Esophagus squamous epithelium (tissue), 5 donors: ENCODE data around the gene WSCD2. TPM values are rescaled to one million over a fixed set of nuclear protein-coding genes. Genes with fewer than 3 reads are reported as not detected.

Experiments
- DNase-seq: peaks from one replicate; lab custom pipeline; 2025; lab: John Stamatoyannopoulos, UW
- H3K27ac ChIP-seq, 4 donors: fragments of 200-600 bp; sonication (generic); one replicate each; pipeline ENCODE4 v1.5.1; 2016 to 2019; ENCODE audit warnings: mild to moderate bottlenecking in 1 of 4
- H3K27me3 ChIP-seq, 4 donors: fragments of 200-600 bp; sonication (generic); 1 replicate in 3 of 4; 2 replicates in 1 of 4; pipeline versions ENCODE4 v1.5.1 to v1.6.0; 2017 to 2021; ENCODE audit warnings: antibody characterized with exemption in 1 of 4
- H3K36me3 ChIP-seq, 3 donors: fragments of 200-600 bp; sonication (generic); one replicate each; pipeline ENCODE4 v1.5.1; 2016 to 2019
- H3K4me1 ChIP-seq, 3 donors: fragments of 200-600 bp; sonication (generic); one replicate each; pipeline ENCODE4 v1.5.1; 2017 to 2019
- H3K4me3 ChIP-seq, 4 donors: fragments of 200-600 bp; sonication (generic); 1 replicate in 3 of 4; 2 replicates in 1 of 4; pipeline ENCODE4 v1.5.1; 2016 to 2019; ENCODE audit warnings: mild to moderate bottlenecking in 2 of 4, moderate library complexity in 1 of 4
- H3K9me3 ChIP-seq, 3 donors: fragments of 200-600 bp; sonication (generic); one replicate each; pipeline ENCODE4 v1.5.1; 2016 to 2019
- POLR2A ChIP-seq, 4 donors: fragments of 450-650 bp; IDR thresholded peaks; one replicate each; pipeline ENCODE4 v1.6.1; 2017; ENCODE audit warnings: antibody characterized with exemption in 4 of 4, mild to moderate bottlenecking in 4 of 4, moderate library complexity in 3 of 4
- WGBS, 2 donors: methylation state at CpG; one replicate each; pipeline ENCODE4 v1.1.5; 2018; 5-methylcytosine and 5-hydroxymethylcytosine counted together
- intact Hi-C: fragments of 100-400 bp; cut with DNase I; formaldehyde crosslinking; loops from one replicate; pipeline ENCODE4 v1.15.0; 2022
- total RNA-seq, 4 donors: library from RNA; depleted of rRNA; stranded (reverse); fragments of >200 nt; gene quantifications; one replicate each; pipeline ENCODE4 v1.1.0, GENCODE V29; 2016
- TF ChIP-seq, protein P1 (sequence below), 6 experiments: fragments of 450-650 bp in 4 of 6; fragments of 200-600 bp in 2 of 6; sonication (generic) in 2 of 6; IDR thresholded peaks; one replicate each; pipeline ENCODE4 v1.5.1; 2016 to 2019; ENCODE audit warnings: antibody characterized with exemption in 6 of 6, mild to moderate bottlenecking in 4 of 6, moderate library complexity in 4 of 6
- donor health status: DM: yes; HTN: yes; CAD: no.

Gene WSCD2
- total RNA-seq, 4 donors from 2014 or later, result 0.62 to 3.6 (median 3.3) TPM; not detected in 1

DNA sequence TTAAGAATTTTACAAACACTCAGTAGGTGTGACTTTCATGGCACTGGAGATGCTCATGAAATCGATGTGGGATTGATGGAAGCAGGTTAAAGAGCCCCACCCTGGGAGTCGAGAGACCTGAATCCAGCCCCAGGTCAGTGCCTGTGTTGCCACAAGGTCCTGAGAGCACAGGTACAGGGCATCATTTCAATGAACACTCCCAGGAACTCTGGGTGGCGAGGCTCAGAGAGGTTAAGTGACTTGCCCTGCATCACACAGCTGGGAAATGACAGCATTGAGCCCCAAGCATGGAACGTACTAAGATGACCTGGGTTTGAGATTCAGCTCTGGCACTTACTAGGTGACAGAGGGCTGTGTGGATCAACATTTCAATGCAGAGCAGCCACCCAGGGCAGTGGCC lies 111.8 kb downstream of the WSCD2 start:
- no peaks in the 10 kb centered on the region for H3K36me3 ChIP-seq
- H3K4me3 ChIP-seq, result no peak overlapping the region
- H3K27me3 ChIP-seq, result no peaks in the 10 kb centered on the region
- no peak for TF ChIP-seq POLR2A (IDR thresholded peaks at IDR 0.05)
- TF ChIP-seq, protein P1, sequence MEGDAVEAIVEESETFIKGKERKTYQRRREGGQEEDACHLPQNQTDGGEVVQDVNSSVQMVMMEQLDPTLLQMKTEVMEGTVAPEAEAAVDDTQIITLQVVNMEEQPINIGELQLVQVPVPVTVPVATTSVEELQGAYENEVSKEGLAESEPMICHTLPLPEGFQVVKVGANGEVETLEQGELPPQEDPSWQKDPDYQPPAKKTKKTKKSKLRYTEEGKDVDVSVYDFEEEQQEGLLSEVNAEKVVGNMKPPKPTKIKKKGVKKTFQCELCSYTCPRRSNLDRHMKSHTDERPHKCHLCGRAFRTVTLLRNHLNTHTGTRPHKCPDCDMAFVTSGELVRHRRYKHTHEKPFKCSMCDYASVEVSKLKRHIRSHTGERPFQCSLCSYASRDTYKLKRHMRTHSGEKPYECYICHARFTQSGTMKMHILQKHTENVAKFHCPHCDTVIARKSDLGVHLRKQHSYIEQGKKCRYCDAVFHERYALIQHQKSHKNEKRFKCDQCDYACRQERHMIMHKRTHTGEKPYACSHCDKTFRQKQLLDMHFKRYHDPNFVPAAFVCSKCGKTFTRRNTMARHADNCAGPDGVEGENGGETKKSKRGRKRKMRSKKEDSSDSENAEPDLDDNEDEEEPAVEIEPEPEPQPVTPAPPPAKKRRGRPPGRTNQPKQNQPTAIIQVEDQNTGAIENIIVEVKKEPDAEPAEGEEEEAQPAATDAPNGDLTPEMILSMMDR (IDR thresholded peaks at IDR 0.05), result no peak
- intact Hi-C loops, result no loop called here
- 60 to 83% methylated on average over 1 to 3 of the region's 4 CpGs for WGBS, 2 donors
- H3K9me3 ChIP-seq, result no peaks in the 10 kb centered on the region
- DNase-seq, result no peak
- no peaks in the 10 kb centered on the region for H3K4me1 ChIP-seq
- H3K27ac ChIP-seq, result no peak overlapping the region

GRCh38 chr12:108241986-108242703 lies 113.1 kb downstream of the WSCD2 start:
- intact Hi-C loops, result no loop called here
- TF ChIP-seq, protein P1 (IDR thresholded peaks at IDR 0.05), result no peak
- TF ChIP-seq POLR2A (IDR thresholded peaks at IDR 0.05), result no peak
- H3K27ac ChIP-seq, result no peak overlapping the region
- H3K4me3 ChIP-seq, result no peak overlapping the region
- no peaks in the 10 kb centered on the region for H3K36me3 ChIP-seq
- H3K9me3 ChIP-seq, result no peaks in the 10 kb centered on the region
- 58 to 59% methylated on average over 9 to 10 of the region's 10 CpGs for WGBS, 2 donors
- no peak for DNase-seq
- H3K4me1 ChIP-seq, result no peaks in the 10 kb centered on the region
- H3K27me3 ChIP-seq, result no peaks in the 10 kb centered on the region

DNA sequence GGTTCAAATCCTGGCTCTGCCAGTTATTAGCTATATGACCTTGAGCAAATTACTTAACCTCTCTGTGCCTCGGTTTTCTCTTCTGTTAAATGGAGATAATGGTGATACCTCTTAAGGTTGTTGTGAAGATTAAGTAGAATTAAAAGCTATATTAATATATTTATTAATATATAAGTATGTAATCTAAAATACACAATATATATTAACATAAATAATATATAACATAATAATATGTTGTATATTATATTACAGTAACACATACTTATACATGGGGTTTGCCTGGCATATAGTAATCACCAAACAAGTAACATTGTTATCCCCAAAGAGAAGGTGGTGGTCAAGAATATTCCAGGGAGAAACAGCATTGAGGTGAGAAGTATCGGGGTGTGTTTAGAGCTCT lies 118.0 kb downstream of the WSCD2 start:
- Histone ChIP-seq H3K9me3 (no peaks in the 10 kb centered on the region), H3K27me3 (peaks cover 0 to 5% (median 0%) of the 10 kb centered on the region in 4 donors), H3K4me3 (no peak overlapping the region), H3K36me3 (no peaks in the 10 kb centered on the region), H3K4me1 (no peaks in the 10 kb centered on the region), H3K27ac (no peak overlapping the region)
- intact Hi-C loops, result no loop called here
- no peak for DNase-seq
- TF ChIP-seq, protein P1 (IDR thresholded peaks at IDR 0.05), result no peak
- no peak for TF ChIP-seq POLR2A (IDR thresholded peaks at IDR 0.05)
- WGBS, 2 donors, result 66 to 71% methylated on average over 2 of the region's 2 CpGs

GRCh38 chr12:108248011-108248410 lies 118.9 kb downstream of the WSCD2 start:
- H3K27me3 ChIP-seq, result peaks cover 0 to 13% (median 0%) of the 10 kb centered on the region in 4 donors

GRCh38 chr12:108252523-108252922 lies 123.4 kb downstream of the WSCD2 start:
- Histone ChIP-seq H3K36me3 (no peaks in the 10 kb centered on the region), H3K9me3 (no peaks in the 10 kb centered on the region), H3K27me3 (peaks cover 0 to 56% (median 0%) of the 10 kb centered on the region in 4 donors), H3K4me1 (no peaks in the 10 kb centered on the region), H3K27ac (no peak overlapping the region), H3K4me3 (no peak overlapping the region)
- DNase-seq, result no peak
- 63 to 75% methylated on average over 7 of the region's 7 CpGs for WGBS, 2 donors
- TF ChIP-seq POLR2A (IDR thresholded peaks at IDR 0.05), result no peak
- TF ChIP-seq, protein P1 (IDR thresholded peaks at IDR 0.05), result no peak
- intact Hi-C loops, result no loop called here

More at GRCh38 chr12:108248011-108248410, 118.9 kb downstream of the WSCD2 start:
- H3K9me3 ChIP-seq, result no peaks in the 10 kb centered on the region
- no peak for DNase-seq
- intact Hi-C loops, result no loop called here
- TF ChIP-seq, protein P1 (IDR thresholded peaks at IDR 0.05), result no peak
- no peak for TF ChIP-seq POLR2A (IDR thresholded peaks at IDR 0.05)
- no peak overlapping the region for H3K27ac ChIP-seq
- H3K4me1 ChIP-seq, result no peaks in the 10 kb centered on the region
- H3K4me3 ChIP-seq, result no peak overlapping the region
- no peaks in the 10 kb centered on the region for H3K36me3 ChIP-seq
- 40 to 43% methylated on average over 1 of the region's 13 CpGs for WGBS, 2 donors
